ENCODE results near the gene ELP1.

DNA sequence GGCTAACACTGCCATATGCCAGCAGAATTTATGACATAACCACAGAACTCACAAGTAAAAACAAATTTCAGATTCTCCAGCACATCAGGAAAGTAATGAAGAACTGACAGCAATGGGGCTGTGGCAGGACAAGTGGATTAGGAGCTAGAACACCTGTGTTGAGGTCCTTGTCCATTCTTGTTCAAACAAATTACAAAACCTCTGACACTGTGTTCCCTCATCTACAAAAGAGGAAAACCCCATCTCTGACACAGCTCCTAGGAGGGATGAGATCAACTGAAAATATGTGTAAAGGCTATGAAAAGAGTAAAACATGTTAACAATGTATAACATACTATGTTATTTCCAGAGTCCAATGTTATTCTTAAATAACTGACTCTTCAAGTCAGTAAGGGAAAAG lies 23.5 kb downstream of the ELP1 start:
- no peak for TF ChIP-seq POLR2A (IDR thresholded peaks at IDR 0.05)
- TF ChIP-seq, protein P1, sequence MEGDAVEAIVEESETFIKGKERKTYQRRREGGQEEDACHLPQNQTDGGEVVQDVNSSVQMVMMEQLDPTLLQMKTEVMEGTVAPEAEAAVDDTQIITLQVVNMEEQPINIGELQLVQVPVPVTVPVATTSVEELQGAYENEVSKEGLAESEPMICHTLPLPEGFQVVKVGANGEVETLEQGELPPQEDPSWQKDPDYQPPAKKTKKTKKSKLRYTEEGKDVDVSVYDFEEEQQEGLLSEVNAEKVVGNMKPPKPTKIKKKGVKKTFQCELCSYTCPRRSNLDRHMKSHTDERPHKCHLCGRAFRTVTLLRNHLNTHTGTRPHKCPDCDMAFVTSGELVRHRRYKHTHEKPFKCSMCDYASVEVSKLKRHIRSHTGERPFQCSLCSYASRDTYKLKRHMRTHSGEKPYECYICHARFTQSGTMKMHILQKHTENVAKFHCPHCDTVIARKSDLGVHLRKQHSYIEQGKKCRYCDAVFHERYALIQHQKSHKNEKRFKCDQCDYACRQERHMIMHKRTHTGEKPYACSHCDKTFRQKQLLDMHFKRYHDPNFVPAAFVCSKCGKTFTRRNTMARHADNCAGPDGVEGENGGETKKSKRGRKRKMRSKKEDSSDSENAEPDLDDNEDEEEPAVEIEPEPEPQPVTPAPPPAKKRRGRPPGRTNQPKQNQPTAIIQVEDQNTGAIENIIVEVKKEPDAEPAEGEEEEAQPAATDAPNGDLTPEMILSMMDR (IDR thresholded peaks at IDR 0.05), result no peak
